ENCODE results near the gene PREX1.

GRCh38 chr20:48790473-48791003, 37.3 kb downstream of the PREX1 start:
- TF ChIP-seq CTCF (conservative IDR thresholded peaks at IDR 0.05; ENCODE audit: low read length) = no peak
- TF ChIP-seq EZH2phosphoT487 (IDR thresholded peaks at IDR 0.05; ENCODE audit: borderline replicate concordance, low read depth, low read length) = no peak

Measured in OCI-LY7 (cell line).